Measurements from ENCODE around the gene TUBA1B.

DNA sequence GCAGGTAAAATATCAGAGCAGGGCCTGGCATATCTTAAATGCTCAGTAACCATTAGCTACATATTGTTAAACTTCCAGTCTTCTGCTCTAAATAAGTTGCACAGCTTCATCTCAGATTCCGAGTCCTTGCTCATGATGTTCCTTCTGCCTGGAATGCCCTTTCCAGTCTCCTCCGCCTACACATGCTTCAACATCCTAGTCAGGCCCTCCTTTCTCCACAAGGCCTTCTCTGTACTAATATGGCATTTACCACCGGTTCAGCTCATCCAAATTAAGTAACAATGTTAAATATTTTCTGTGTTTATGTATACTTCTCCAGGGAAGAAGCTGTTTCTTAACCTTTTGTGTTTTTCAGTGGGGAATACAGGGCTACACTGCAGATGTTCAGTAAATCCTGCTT is 45.1 kb downstream of the TUBA1B start:
- TF ChIP-seq, protein P1, sequence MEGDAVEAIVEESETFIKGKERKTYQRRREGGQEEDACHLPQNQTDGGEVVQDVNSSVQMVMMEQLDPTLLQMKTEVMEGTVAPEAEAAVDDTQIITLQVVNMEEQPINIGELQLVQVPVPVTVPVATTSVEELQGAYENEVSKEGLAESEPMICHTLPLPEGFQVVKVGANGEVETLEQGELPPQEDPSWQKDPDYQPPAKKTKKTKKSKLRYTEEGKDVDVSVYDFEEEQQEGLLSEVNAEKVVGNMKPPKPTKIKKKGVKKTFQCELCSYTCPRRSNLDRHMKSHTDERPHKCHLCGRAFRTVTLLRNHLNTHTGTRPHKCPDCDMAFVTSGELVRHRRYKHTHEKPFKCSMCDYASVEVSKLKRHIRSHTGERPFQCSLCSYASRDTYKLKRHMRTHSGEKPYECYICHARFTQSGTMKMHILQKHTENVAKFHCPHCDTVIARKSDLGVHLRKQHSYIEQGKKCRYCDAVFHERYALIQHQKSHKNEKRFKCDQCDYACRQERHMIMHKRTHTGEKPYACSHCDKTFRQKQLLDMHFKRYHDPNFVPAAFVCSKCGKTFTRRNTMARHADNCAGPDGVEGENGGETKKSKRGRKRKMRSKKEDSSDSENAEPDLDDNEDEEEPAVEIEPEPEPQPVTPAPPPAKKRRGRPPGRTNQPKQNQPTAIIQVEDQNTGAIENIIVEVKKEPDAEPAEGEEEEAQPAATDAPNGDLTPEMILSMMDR (conservative IDR thresholded peaks at IDR 0.05; ENCODE audit: low read depth, low read length): no peak
- no peak for TF ChIP-seq EZH2 (IDR thresholded peaks at IDR 0.05; ENCODE audit: borderline replicate concordance, low read depth, low read length, poor library complexity, severe bottlenecking)
